Activated CD8-positive, alpha-beta memory T cell treated with anti-CD3 and anti-CD28 coated beads for 4 hours (primary cell): ENCODE results near the gene RUVBL2.
"Not testable (repeated sequence)": the region's sequence is repeated elsewhere in the genome, so short reads cannot be mapped to it uniquely, and the experiment has no call there.

ENCODE experiments used
- DNase-seq, 2 donors: peaks; one replicate each; pipeline ENCODE4 v3.0.0-alpha.2; 2020; ENCODE audit warnings: low read depth in 2 of 2

The RUVBL2 gene

DNA sequence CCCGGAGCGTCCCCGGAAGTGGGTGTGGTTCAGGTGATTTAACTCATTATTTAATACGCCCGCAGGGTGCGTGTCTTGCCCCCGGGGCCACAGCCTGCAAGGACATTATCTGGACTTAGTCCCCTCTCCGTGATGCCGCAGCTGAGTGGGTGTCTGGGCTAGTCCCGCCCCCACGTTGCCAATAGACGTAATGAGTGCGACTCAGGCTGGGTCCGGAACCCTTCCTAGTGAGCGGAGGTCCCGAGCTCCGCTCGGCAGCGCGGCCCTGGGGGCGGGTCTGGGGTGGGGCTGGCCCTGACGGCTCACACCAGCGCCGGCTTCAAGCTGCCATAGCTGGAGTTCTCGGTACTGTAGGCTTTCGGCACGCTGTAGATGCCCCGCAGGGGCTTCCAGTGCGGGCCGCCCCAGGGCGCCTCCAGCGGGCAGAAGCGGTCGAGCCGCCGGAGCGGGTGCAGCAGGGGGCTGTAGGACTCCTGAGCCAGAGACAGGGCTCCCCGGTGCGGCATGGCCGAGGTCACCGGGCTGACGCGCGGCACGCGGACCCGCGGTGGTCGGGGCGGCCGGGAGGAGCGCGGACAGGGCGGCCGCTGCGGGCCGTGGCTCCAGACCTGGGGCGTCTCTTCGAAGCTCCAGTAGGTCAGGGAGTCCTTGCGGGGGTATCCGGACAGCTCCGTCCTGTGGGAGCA, 24.1 kb downstream of the RUVBL2 start:
- peak in 1 of 2 donors; percentile 20 for DNase-seq

- DNase-seq = not testable (repeated sequence)
Observed at GRCh38 chr19:49018388-49019241, 24.9 kb downstream of the RUVBL2 start.

GRCh38 chr19:49019242-49019932, 25.7 kb downstream of the RUVBL2 start:
- peak; percentile 31 to 36 for DNase-seq

GRCh38 chr19:49020342-49020741, 26.7 kb downstream of the RUVBL2 start:
- DNase-seq = no peak

GRCh38 chr19:49020931-49021895, 27.5 kb downstream of the RUVBL2 start:
- no peak for DNase-seq

DNA sequence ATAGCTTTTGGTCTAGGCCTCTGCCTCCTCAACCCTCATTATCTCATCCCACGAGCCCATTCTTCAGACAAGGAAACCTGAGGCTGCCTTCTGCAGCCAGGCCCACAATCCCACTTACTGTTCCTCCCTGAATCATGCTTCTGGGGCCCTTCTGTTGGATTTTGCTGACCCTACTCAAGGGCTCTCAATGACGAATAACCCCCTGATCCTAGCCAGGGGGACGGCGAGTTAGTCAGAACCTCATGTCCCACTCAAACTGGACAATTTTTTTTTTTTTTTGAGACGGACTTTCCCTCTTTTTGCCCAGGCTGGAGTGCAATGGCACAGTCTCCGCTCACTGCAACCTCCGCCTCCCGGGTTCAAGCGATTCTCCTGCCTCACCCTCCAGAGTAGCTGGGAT, 28.4 kb downstream of the RUVBL2 start:
- DNase-seq = no peak

DNA sequence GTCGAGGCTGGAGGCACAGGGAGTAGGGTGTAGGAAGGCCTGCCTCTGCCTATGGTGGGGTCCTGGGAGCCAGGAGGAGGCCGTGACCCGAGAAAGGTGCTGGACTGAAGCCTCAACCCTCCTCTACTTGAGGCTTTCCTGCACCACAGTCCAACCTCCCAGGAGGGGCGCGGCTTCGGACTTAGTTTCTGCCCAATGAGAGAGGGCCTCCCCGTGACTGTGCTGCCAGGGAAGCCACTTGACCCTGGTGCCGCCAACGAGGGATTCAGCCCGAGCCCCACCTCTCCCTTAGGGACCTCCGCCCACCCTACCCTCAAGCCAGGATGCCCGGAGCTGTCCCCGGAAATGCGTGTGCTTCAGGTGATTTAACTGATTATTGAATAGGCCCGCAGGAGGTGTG, 30.5 kb downstream of the RUVBL2 start, which contains the start of gene CGB3:
Gene CGB3 (minus strand): TSS at position 101 of the 400 bp plus-strand sequence. CDS start 362 bp downstream, outside the sequence.
- not testable (repeated sequence) for DNase-seq

DNA sequence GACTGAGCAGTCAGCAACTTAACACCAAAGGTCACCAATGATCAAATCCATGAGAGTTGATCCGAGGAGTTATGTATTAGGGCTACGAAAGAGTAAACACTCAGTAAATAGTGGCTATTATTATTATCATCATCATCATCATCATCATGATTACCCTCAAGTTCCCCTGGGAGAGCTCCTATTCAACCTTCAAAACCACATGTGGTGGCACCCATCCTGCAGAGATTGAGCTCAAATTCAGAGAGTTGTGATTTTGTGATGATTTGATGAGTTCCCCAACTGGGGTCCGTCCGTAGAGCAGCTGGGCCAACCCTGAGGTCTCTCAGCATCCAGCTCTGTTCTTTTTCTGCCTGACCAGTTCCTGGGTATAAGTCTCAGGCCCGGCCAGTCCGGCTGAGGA, 31.4 kb downstream of the RUVBL2 start:
- DNase-seq = not testable (repeated sequence)

GRCh38 chr19:49025599-49025998, 31.9 kb downstream of the RUVBL2 start:
- not testable (repeated sequence) for DNase-seq

DNA sequence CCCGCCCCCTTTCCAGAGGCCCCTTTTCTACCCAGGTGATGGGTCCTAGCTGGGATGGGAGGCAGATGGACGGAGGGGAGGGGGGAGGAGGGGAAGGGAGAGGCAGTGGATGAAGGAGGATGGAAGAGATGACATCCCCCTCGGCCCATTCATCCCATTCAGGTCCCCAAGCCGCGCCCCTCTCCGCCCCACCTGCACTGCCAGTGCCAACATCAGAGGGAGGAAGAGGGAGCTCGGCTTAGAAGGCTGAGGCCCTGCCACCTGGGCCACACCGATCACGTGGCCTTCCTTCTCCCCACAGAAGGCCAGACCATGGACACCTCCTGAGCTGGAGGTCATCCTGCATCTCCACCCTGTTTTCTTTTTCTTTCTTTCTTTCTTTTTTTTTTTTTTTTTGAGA, 35.0 kb downstream of the RUVBL2 start:
- not testable (repeated sequence) for DNase-seq

DNA sequence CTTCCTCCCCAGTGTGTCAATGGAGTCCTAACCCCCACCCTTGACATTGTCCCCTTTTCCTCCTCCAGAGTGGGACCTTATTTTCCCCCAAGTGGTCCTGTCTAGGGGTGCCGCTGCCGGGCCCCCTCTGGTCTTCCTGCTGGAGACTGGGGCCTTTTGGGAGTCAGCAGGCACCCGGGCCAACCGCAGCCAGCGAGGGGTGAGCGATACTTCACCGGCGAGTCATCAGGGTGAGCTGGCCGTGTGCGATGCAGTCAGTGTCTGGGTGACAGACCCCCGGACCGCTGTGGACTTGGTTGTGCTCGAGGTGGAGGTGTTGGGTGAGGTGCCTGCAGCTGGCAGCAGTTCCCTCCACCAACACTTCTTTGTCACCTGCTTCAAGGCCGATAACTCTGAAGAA, 36.1 kb downstream of the RUVBL2 start:
- DNase-seq = not testable (repeated sequence)

DNA sequence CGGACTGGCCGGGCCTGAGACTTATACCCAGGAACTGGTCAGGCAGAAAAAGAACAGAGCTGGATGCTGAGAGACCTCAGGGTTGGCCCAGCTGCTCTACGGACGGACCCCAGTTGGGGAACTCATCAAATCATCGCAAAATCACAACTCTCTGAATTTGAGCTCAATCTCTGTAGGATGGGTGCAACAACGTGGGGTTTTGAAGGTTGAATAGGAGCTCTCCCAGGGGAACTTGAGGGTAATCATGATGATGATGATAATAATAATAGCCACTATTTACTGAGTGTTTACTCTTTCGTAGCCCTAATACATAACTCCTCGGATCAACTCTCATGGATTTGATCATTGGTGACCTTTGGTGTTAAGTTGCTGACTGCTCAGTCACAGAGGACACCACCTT, 36.6 kb downstream of the RUVBL2 start:
- DNase-seq = not testable (repeated sequence)

GRCh38 chr19:49031642-49032301, 38.1 kb downstream of the RUVBL2 start, which contains the start of gene CGB2:
TSS of gene CGB2 (plus strand) at chr19:49031890. CDS start at chr19:49032096, 206 bp downstream.
- DNase-seq = peak; percentile 28 to 32

DNA sequence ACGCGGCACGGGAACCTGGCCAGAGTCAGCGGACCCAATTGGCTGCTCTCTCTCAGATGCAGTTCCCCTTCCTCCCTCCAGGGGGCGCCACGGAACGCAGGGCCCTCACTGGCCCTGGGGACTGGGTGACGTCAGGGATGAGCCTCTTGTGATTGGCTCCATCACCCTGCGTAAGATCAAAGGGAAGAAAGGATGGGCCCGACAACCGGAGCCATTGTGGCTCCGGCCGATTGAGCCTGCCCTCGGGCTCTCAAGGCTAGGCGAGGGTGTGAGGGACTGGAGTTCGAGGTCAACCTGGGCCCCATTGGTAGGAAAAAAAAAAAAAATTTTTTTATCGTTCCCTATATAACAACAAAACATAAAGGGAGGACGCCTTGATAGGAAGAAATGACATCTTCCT, 43.1 kb downstream of the RUVBL2 start, which contains the start of gene CGB1:
Gene CGB1 (minus strand): TSS at position 81 of the 400 bp plus-strand sequence. CDS start 184 bp downstream, outside the sequence.
- not testable (repeated sequence) for DNase-seq

- not testable (repeated sequence) for DNase-seq
Observed at GRCh38 chr19:49038111-49038510, 44.4 kb downstream of the RUVBL2 start.

DNA sequence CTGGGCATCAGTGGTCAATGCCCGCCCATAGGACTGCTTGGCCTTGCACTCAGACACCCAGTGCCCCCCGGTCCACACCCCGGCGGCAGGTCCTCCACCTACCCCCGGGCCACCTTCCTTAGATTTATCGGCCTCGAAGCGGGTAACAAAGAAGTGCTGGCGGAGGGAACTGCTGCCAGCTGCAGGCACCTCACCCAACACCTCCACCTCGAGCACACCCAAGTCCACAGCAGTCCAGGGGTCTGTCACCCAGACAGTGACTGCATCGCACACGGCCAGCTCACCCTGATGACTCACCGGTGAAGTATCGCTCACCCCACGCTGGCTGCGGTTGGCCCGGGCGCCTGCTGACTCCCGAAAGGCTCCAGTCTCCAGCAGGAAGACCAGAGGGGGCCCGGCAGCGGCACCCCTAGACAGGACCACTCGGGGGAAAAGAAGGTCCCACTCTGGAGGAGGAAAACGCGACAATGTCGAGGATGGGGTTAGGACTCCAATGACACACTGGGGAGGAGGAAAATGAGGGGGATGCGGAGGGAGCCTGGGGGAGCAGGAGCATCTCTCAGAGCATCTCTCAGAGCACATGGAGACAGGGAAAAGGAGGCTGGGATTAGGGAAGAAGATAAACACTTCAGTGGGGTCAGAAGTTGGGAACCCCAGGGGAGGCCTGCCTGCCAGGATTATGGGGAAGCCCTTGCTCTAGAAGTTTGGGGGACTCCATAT, 45.0 kb downstream of the RUVBL2 start:
- DNase-seq = not testable (repeated sequence)

DNA sequence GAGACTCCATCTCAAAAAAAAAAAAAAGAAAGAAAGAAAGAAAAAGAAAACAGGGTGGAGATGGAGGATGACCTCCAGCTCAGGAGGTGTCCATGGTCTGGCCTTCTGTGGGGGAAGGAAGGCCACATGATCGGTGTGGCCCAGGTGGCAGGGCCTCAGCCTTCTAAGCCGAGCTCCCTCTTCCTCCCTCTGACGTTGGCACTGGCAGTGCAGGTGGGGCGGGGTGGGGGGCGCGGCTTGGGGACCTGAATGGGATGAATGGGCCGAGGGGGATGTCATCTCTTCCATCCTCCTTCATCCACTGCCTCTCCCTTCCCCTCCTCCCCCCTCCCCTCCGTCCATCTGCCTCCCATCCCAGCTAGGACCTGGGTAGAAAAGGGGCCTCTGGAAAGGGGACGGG, 46.0 kb downstream of the RUVBL2 start:
- DNase-seq = not testable (repeated sequence)

- DNase-seq = no peak
Observed at GRCh38 chr19:49042177-49042576, 48.5 kb downstream of the RUVBL2 start.

- not testable (repeated sequence) for DNase-seq
Observed at GRCh38 chr19:49042666-49043065, 49.0 kb downstream of the RUVBL2 start.
